HS-27A (cell line): ENCODE measurements around the gene MSMO1.
A peak's percentile ranks its signal among the peaks of the same experiment; 100 is the strongest.
"Not testable (repeated sequence)": the region's sequence is repeated elsewhere in the genome, so short reads cannot be mapped to it uniquely, and the experiment has no call there.

Experiments
- DNase-seq: peaks from one replicate; pipeline ENCODE4 v3.0.0-alpha.2; 2012; ENCODE audit warnings: low read depth, missing footprints

The MSMO1 gene

DNA sequence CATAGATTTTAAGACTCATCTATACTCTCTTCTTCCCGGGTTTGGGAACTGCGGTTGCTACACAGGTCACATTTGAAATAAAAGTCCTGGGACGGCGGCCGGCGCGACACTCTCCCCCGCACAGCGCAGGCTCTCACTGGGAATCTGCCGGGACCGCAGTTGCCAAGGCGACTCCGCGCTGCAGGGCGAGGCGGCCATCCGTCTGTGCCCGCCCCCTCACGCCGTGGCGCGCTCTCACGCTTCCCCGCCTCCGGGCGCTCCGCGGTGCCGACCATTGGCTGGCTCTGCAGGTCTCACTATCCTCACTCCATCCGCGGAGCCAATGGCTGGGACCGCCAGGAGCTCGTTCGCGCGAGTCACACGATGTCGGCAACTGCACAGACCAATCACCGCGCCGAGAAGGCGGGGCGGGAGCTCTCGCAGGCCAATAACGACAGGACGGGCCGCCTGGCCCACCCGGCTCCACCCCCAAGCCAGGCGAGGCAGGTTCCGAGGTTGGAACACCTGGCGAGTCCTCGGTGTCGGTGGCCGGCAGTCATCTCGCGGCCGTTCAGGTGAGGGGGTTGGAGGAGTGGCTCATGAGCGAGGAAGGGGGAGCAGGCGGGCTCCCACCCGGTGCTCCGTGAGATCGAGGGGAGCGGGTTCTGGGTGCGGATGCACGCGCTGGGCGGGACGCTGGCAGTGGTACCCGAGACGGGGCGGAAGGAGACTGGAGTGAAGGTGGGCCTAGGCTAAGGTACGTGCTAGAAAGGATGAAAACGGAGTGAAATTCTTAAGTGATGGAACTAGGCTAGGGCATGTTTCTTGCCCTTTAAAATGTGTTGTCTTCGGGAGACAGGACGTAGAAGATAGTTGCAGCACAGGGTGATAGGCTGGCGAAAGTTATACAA is at the start of gene MSMO1:
TSS of gene MSMO1 (plus strand) at position 459 of the 890 bp plus-strand sequence. CDS start 5,702 bp downstream, outside the sequence.
- DNase-seq, result peak; percentile 85

DNA sequence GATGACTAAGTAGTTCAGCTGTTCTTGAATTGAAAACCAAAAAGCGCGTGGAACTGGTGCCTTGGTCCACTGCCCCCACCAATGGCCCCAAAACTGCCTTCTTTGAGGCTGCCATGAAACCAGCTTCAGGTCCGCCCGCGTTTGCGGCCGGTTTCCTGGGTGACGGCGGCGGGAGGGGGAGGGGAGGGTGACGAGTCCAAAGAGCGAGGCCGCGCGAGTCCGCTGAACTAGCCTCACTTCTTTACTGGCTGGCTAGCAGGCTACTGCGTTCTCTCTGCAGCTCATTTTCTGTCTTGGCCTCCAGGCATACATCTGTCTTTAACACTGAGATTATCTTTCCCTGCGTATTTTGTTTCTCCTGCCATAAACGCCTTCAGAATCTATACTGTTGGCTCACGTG is 47.9 kb upstream of the MSMO1 start:
- DNase-seq, result not testable (repeated sequence)

DNA sequence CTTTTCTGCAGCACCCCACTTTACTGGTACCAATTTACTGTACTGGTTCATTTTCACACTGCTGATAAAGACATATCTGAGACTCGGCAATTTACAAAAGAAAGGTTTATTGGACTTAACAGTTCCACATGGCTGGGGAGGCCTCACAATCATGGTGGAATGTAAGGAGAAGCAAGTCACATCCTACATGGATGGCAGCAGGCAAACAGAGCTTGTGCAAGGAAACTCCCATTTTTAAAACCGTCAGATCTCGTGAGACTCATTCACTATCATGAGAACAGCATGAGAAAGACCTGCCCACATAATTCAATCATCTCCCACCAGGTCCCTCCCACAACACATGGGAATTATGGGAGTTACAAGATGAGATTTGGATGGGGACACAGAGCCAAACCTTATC is 42.8 kb upstream of the MSMO1 start:
- DNase-seq, result not testable (repeated sequence)

DNA sequence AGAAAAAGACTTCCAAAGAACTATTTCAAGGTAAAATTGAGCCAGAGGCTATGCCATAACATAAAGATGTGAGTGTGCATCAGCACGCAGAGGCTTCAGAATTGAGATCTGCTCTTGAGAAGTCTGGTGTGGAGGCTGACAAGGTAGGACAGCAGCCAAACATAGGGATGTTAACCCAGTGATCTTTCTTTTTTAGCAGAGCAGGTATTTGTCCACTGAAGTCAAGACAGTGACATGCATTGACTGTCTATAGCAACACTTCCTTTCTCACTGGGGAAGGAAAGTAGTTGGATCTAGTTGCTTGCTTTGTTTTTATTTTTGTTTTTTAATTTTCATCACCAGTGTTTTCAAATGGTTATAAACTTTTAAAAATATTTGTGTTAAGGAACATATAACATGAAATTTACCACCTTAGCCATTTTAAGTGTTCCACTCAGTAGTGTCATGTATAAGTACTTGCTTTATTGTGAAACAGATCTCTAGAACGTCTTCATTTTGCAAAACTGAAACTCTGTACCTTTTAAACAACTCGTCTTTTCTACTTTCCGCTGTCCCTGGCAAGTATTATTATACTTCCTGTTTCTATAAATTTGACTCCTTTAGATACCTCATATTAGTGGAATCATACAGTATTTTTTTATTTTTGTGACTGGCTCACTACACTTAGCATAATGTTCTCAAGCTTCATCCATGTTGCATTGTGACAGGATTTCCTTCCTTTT is 40.7 kb upstream of the MSMO1 start:
- DNase-seq, result not testable (repeated sequence)

DNA sequence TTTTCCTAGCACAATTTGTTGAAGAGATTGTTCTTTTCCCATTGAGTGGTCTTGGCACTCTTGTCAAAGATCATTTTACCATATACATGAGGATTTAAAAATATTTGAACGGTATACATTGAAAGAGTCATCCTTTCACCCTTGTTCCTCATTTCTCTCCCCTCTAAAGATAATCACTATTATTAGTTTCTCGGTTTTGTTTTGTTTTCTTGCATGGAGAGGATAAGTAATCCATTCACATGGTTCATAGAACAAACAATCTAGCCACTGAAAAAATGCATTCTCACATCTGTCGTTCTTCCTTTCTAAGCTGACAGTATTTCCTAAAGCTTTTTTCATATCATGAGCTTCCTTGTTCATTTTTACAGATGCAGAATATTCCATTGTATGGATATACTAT is 39.2 kb upstream of the MSMO1 start:
- no peak for DNase-seq

DNA sequence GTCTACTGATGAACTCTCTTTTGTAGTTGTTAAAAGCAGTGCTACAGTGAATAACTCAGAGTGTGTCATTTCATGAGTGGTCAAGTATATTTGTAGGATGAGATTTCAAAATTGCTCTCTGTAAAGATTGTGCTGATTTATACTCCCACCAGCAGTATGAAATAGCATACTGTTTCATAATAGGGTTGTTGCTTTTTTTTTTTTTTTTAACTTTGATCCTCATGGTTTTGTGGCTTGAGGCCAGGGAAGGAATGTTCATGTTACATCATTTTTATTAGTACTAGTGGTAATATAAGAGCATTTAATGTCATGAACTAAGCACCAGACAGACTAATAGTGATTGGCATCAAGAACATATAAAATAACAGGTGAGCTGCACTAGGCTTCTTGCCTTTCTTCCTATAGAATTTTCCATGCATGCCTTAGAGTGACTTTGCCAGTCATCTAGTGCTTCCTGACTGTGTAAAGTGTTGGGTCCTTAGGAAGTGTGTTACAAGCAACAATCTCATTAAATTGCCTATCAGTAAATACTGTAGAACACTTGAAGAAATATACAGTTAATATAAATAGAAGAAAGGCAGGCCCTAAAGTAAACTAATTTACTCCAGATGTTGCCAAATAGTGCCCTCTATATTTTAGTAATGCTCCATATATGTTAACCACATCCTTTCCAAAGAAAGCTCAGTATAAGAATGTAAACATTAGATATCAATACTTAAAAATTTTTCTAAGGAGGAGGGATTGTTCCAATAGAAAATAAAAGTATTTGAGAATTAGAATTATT is 38.6 kb upstream of the MSMO1 start:
- DNase-seq, result peak; percentile 1

DNA sequence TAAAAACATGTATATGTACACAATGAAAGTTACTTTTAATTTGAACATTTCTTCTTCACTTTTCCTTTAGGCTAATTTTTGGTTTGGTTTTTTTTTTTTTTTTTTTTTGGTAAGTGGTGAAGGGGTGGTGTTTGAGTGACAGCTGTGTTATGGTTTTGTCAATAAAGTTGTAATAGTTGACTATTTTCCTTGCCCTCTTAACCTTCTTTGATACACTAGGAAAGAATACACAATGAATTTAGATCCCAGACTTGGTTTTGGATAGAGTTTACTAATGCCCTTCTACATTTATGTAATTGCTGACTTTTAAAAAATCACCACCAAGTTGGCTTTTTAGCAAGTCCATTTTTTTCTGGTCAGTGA is 38.1 kb upstream of the MSMO1 start:
- no peak for DNase-seq

DNA sequence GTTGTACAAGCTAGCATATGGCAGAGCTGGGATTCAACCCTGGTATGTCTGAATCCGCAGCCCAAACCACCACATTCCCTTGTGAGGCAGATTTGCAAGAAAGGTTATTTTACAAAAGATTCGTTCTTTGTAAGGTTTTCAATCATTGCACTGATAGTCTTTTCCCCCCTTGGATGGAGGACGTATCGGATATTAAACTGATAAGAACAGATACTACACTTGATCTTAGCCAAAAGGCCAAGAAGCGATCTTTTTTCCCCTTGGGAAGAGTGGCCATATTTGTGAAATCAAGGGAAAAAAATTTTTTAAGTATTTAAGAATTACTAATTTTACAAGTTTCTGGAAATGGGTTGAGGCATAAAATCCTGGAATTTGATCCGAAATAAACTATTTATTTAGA is 34.4 kb upstream of the MSMO1 start:
- DNase-seq, result no peak

DNA sequence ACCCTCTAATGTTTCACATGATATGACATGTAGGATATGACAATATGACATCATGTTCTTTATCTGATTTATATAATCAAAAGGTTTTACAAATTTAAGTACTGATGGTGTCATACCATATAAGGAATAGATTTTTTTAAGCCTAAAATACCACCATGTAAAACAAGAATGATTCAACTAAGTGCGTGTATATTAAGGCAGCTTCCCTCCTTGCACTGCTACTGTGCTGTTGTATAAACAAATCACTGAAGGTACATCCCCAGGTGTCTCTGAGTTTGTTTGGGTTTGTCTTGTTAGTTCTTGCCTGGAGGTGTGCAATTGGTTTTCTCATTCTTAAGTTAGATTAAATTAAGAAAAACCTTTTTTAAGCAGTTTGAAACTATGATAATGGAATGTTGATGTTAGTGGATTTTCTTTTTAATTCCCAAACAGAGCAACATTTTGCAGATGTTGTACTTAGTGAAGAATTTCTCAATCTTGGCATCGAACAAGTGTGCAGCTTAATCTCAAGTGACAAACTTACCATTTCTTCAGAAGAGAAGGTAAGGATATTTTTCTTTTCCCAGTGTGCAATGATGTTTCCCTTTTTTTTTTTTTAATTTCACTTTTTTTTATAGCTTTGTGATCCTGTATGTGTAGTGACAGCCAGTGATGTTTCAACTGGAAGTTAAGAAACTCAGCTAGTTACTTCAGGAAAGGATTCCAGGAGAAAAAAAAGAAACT is 33.4 kb upstream of the MSMO1 start:
- no peak for DNase-seq

DNA sequence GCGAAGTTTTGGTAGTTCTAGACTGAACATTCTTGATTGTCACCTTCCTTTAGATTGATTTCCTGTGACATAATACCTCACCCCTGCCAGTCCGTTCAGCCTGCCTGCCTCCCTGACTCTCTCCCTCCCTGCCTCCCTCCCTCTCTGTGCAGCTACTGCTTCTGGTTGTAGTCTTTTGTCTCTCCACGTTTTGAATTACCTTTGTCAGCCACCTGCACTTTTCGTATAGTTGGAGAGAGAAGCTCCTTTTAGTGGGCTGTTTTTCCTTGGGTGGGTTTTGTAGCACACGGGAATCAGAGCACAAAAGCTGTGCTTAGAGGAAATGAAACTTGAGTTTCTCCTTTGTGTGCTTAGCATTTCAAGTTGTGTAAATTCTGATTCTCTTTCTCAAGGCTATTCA is 32.6 kb upstream of the MSMO1 start:
- DNase-seq, result no peak

DNA sequence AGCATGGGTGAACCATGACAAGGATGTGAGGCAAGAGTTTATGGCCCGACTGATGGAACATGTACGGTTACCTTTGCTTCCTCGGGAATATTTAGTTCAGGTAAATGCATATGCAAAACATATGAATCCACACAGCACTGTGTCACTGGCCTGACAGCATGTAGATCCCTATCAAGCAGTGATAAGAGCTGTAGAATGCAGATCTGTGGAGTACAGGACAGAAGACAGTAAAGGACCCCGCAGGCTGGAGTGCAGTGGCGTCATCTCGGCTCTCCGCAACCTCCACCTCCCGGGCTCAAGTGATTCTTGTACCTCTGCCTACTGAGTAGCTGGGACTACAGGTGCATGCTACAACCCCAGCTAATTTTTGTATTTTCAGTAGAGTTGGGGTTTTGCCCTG is 29.8 kb upstream of the MSMO1 start:
- DNase-seq, result no peak

DNA sequence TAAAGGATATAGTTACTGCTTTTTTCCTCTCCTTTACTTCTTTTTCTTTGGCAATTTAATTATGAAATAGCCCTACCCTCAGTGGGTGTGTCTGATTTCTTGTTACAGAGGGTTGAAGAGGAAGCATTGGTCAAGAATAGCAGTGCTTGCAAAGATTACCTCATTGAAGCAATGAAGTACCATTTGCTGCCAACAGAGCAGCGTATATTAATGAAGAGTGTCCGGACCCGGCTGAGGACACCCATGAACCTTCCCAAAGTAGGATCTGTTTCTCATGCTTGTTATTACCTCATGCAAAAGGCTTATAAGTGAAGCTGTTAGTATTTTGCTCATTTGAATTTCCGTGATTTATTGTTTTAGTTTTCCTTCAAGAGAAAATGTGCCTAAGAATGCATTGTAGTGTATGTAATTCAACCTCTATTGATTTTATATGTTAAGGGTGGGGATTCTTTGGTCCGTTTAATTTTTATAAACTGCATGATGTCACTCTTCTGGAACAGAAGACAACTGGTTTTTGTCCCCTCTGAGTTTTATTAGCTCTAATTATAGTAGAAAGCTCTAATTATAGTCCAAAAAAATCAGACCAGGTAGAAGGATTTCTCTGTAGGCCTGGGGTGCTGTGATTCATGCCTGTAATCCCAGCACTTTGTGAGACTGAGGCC is 27.9 kb upstream of the MSMO1 start:
- no peak for DNase-seq

DNA sequence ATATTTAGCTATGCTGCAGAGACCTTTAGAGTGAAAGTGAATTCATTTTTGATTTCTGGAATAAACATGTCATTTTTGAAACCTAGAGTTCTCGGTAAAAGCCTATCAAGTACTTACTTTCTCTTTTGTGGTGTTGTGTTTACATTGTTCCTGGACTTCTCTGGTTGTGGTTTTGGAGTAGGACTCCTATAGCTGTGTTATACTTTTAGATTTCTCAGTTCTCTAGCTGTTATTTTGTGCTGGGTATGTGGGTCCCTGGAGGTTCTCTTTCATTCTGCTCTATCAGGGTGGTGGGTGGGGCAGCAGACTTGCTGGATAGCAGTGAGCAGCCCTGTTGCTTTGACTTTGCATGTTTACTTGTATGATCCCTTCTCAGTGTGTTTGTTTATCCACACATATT is 25.6 kb upstream of the MSMO1 start:
- no peak for DNase-seq

DNA sequence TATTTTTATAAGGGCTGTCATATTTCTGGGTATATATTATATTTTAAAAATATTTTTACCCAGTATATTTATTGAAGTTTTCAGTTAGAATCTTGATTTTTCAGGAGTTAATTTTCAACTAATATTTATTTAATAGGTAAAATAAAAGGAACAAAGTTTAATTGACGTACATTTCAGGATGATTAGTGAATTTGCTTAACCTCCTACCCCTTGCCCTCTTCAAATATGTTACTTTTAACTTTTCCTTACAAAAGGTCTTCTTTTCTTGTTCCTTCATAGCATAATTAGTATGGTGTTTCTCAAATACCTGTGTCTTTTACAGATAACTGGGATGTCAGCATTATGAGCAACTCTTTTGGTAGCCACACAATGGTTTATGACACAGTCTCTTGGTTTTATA is 24.8 kb upstream of the MSMO1 start:
- DNase-seq, result no peak

DNA sequence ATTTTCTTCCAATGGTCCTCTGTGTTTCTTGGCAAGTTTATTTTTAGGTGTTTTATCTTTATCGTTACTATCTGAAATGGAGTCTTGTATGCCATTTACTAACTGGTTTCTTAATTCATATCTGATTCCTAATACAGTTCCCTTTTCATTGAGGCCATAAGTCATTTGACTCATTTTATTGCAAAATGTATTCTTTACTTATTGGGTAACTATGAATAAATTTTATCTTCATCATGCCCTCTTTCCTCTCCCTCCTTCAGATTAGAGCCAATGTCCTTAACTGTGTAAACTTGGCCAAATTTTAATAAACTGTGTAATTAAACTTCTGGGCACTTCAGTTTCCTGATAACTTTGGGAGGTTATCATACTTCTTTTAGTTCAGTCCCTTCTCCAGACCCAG is 19.3 kb upstream of the MSMO1 start:
- no peak for DNase-seq

DNA sequence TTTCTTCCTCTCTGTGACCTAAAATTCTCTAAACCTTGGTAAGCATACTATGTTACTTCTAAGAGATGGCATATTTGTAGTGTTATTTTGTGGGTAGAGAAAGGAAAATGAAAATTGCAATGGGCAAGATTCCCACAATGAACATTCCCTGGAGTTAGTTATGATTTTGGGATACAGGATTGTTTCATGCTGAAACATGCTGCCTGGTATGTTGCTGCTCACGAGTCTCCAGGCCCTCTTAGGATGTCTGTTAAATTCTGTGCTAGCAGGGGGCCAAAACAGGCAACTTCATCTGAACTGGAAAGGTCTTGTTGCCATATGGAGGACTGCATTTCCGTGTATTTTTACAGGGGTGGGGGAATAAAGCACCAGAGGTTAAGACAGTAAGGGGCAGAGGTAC is 18.9 kb upstream of the MSMO1 start:
- DNase-seq, result no peak

DNA sequence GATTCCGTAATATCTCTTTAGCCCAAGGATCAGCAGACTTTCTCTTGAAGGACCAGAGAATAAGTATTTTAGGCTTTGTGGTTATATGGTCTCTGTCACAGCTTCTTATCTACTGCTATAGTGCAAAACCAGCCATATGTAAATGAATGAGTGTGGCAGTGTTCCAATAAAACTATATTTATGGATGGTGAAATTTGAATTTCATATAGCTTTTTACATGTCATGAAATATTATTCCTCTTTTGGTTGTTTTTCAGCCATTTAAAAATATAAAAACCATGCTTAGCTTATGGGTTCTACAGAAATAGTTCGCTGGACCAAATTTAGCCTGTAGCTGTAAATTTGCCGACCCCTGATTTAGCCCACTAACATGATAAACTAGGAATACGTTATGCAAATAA is 18.0 kb upstream of the MSMO1 start:
- no peak for DNase-seq

DNA sequence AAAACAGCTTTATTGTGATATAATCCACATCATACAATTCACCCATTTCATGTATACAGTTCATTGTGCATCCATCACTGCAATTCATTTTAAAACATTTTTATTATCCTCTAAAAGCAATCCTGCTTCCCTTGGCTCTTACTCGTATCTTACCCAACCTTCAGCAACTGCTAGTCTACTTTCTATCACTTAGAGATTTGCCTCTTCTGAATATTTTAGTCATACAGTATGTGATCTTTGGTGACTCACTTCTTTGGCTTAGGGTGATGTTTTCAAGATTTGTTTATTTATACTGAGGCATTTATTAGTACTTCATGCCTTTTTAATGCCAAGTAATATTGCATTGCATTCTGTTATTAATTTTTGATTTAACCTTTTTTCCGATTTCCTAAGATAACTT is 15.0 kb upstream of the MSMO1 start:
- no peak for DNase-seq

DNA sequence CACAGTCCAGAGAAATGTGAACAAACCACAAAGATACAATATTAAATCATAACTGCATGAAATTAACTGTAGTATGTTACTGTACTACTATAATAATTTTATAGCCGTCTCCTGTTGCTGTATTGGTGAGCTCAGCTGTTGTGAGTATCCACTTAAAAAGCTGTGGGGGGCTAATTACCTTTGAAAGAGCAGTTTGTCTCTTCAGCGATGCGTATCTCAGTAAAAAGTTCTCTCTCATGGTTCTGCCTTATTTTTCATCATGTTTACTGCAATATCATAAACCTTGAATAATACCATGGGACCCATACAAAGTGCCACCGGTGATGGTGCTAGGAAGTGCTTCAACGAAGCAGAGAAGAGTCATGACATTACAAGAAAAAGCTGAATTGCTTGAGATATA is 8.4 kb upstream of the MSMO1 start:
- DNase-seq, result no peak

DNA sequence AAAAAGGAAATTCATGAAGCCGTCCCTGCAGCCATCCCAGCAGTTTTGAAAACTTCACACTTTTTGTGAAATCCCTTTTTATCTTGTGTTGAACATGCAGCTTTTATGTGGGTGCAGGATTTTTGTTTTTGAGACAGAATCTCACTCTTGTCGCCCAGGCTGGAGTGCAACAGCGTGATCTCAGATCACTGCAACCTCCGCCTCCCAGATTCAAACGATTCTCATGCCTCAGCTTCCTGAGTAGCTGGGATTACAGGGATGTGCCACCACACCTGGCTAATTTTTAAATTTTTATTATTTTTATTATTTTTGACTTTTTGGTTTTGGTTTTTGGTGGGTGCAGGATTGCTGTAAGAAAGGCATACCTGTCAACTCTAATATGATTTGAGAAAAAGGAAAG is 8.0 kb upstream of the MSMO1 start:
- no peak for DNase-seq

DNA sequence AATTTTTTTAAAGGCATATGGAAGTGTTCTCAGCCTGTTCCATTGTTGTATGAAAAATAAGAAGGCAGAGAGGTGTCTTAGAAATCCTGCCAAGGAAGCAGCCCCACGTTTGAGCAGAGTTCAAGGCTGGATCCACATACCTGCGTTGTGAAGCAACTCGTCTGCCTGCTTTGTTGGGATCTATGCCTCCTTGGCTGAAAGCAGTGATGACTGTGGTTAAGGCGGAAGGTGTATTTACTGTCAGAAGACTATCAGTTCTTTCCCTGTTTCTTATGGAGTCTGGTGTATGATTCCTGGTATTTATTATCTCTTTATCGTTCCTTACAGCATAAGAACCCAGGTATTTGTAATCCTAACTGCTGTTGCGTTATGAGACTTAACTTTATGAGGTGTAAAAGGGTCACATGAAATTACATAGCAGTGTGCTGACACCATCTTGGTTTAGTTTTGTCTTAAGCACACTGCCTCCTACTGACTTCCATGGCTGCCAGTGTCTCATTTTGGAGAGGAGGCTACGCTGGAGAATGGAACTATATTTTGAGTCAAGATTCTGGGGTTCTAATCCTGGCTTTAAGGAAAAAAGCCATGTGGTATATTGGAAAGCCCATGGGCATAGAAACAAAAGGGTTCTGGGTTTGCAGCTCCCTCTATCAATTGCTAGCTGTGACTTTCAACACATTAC is 3.1 kb upstream of the MSMO1 start:
- no peak for DNase-seq
